ENCODE data around the gene LCN6.

DNA sequence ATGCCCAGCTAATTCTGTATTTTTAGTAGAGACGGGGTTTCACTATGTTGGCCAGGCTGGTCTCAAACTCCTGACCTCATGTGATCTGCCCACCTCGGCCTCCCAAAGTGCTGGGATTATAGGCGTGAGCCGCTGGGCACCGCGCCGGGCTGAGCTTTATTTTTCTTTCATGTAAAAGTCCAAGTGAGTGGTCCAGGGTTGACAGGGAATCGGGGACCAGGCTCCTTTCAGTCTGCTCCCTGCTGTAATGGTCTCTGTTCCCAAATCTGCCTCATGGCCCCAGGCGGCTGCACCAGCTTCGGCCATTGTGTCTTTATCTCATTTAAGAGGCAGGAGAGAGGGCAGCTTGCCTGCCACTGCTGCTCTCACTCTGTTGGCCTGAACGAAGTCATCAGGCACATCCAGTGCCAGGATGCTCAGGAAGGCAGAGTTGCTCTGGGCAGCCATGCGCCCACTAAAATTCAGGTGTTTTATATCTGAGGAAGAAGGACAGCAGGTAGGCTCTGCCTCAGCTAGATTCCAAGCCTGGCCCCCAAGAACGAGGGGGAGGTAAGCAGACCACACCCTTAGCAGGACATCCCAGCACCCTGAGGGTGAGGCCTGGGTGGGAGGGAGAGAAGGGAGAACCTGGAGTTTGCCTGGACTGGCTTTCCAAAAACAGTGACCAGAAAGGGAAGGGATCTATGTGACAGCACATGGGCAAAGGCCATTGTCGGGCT is 46.1 kb upstream of the LCN6 start:
- TF ChIP-seq POLR2A (IDR thresholded peaks at IDR 0.05): no peak
- TF ChIP-seq, protein P1, sequence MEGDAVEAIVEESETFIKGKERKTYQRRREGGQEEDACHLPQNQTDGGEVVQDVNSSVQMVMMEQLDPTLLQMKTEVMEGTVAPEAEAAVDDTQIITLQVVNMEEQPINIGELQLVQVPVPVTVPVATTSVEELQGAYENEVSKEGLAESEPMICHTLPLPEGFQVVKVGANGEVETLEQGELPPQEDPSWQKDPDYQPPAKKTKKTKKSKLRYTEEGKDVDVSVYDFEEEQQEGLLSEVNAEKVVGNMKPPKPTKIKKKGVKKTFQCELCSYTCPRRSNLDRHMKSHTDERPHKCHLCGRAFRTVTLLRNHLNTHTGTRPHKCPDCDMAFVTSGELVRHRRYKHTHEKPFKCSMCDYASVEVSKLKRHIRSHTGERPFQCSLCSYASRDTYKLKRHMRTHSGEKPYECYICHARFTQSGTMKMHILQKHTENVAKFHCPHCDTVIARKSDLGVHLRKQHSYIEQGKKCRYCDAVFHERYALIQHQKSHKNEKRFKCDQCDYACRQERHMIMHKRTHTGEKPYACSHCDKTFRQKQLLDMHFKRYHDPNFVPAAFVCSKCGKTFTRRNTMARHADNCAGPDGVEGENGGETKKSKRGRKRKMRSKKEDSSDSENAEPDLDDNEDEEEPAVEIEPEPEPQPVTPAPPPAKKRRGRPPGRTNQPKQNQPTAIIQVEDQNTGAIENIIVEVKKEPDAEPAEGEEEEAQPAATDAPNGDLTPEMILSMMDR (IDR thresholded peaks at IDR 0.05): no peak
- no peak for TF ChIP-seq POLR2AphosphoS5 (IDR thresholded peaks at IDR 0.05)

Measured in prostate gland (tissue), 2 donors.